Loucy (cell line): ENCODE results near the gene TACR1.

Experiments
- H2AFZ ChIP-seq: fragments of 200-600 bp; sonication (generic); 2 replicates; pipeline ENCODE4 v1.6.0; 2016; ENCODE audit warnings: antibody characterized with exemption, mild to moderate bottlenecking, low read length, moderate library complexity
- H3F3A ChIP-seq: fragments of 200-600 bp; 2 replicates; pipeline ENCODE4 v1.6.0; 2016; ENCODE audit warnings: antibody characterized with exemption, low read depth, mild to moderate bottlenecking
- H3K27me3 ChIP-seq: fragments of 200-600 bp; sonication (generic); 2 replicates; pipeline ENCODE4 v1.6.1; 2014; ENCODE audit warnings: low read length, mild to moderate bottlenecking; ENCODE audit not compliant: insufficient read depth, poor library complexity, severe bottlenecking
- H3K36me3 ChIP-seq: fragments of 200-600 bp; sonication (generic); 2 replicates; pipeline ENCODE4 v1.6.1; 2016; ENCODE audit warnings: low read length; ENCODE audit not compliant: insufficient read depth
- H3K4me1 ChIP-seq: fragments of 200-600 bp; sonication (generic); 2 replicates; pipeline ENCODE4 v1.5.1; 2014; ENCODE audit warnings: low read length, mild to moderate bottlenecking; ENCODE audit not compliant: insufficient read depth, poor library complexity, severe bottlenecking
- H3K4me2 ChIP-seq: fragments of 200-600 bp; sonication (generic); 2 replicates; pipeline ENCODE4 v1.6.0; 2014; ENCODE audit warnings: antibody characterized with exemption, low read length, low read depth, mild to moderate bottlenecking; ENCODE audit not compliant: poor library complexity, severe bottlenecking
- H3K4me3 ChIP-seq: fragments of 200-600 bp; sonication (generic); 2 replicates; pipeline ENCODE4 v1.5.1; 2014; ENCODE audit warnings: low read length, mild to moderate bottlenecking, mixed read lengths; ENCODE audit not compliant: poor library complexity, severe bottlenecking
- H3K79me2 ChIP-seq: fragments of 200-600 bp; sonication (generic); 2 replicates; pipeline ENCODE4 v1.6.1; 2014; ENCODE audit warnings: low read length; ENCODE audit not compliant: insufficient read depth
- H3K9ac ChIP-seq: fragments of 200-600 bp; sonication (generic); 2 replicates; pipeline ENCODE4 v1.6.0; 2014; ENCODE audit warnings: mild to moderate bottlenecking, low read depth, low read length, moderate library complexity; ENCODE audit not compliant: poor library complexity, severe bottlenecking
- H3K9me2 ChIP-seq: fragments of 200-600 bp; sonication (generic); replicated peaks from 2 replicates; pipeline ENCODE4 v1.6.1; 2016; ENCODE audit warnings: low read depth, low read length, mixed read lengths
- H3K9me3 ChIP-seq: fragments of 200-600 bp; sonication (generic); 2 replicates; pipeline ENCODE4 v1.6.1; 2014; ENCODE audit warnings: mild to moderate bottlenecking, antibody characterized with exemption, low read length, low read depth; ENCODE audit not compliant: insufficient read depth
- H4K20me1 ChIP-seq: fragments of 200-600 bp; sonication (generic); 2 replicates; pipeline ENCODE4 v1.6.0; 2014; ENCODE audit warnings: antibody characterized with exemption, low read length, mild to moderate bottlenecking; ENCODE audit not compliant: insufficient read depth, poor library complexity, severe bottlenecking
- EZH2phosphoT487 ChIP-seq: fragments of 200-600 bp; IDR thresholded peaks from 2 replicates; pipeline ENCODE4 v1.6.1; 2018; ENCODE audit warnings: antibody characterized with exemption, mild to moderate bottlenecking, moderate library complexity, borderline replicate concordance
- TF ChIP-seq, protein P1 (sequence below): fragments of 200-600 bp; sonication (generic); conservative IDR thresholded peaks from 2 replicates; pipeline ENCODE4 v1.5.1; 2014; ENCODE audit warnings: mild to moderate bottlenecking, antibody characterized with exemption, low read length

The TACR1 gene

DNA sequence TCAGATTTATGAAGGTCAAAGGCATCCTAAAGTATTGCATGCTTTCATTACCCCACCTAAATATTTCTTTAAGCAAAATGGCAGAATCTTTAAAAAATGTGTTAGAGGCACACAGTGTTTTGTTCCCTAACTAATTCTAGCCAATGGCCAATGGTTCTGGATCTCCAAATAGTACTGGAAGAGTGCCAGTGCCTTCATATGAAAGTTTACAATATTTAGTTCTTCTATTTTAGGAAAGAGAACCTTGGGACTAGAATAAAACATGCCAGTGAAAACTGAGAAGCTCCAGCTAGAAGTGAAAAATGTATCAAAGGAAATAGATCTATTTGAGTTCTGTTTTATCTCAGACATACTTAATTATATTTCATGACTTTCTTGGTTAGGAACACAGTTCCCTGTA, 37.1 kb downstream of the TACR1 start:
- no peak overlapping the region for H3K4me3 ChIP-seq
- H2AFZ ChIP-seq, result no peak overlapping the region
- no peak overlapping the region for H3K4me2 ChIP-seq
- H3K9me2 ChIP-seq, result no peaks in the 10 kb centered on the region
- H3K36me3 ChIP-seq, result no peaks in the 10 kb centered on the region
- TF ChIP-seq, protein P1, sequence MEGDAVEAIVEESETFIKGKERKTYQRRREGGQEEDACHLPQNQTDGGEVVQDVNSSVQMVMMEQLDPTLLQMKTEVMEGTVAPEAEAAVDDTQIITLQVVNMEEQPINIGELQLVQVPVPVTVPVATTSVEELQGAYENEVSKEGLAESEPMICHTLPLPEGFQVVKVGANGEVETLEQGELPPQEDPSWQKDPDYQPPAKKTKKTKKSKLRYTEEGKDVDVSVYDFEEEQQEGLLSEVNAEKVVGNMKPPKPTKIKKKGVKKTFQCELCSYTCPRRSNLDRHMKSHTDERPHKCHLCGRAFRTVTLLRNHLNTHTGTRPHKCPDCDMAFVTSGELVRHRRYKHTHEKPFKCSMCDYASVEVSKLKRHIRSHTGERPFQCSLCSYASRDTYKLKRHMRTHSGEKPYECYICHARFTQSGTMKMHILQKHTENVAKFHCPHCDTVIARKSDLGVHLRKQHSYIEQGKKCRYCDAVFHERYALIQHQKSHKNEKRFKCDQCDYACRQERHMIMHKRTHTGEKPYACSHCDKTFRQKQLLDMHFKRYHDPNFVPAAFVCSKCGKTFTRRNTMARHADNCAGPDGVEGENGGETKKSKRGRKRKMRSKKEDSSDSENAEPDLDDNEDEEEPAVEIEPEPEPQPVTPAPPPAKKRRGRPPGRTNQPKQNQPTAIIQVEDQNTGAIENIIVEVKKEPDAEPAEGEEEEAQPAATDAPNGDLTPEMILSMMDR, result no peak
- TF ChIP-seq EZH2phosphoT487, result no peak
- H3K79me2 ChIP-seq, result no peaks in the 10 kb centered on the region
- no peaks in the 10 kb centered on the region for H3K4me1 ChIP-seq
- no peaks in the 10 kb centered on the region for H3K27me3 ChIP-seq
- no peaks in the 10 kb centered on the region for H4K20me1 ChIP-seq
- no peak overlapping the region for H3K9ac ChIP-seq
- no peaks in the 10 kb centered on the region for H3F3A ChIP-seq
- H3K9me3 ChIP-seq, result no peaks in the 10 kb centered on the region

DNA sequence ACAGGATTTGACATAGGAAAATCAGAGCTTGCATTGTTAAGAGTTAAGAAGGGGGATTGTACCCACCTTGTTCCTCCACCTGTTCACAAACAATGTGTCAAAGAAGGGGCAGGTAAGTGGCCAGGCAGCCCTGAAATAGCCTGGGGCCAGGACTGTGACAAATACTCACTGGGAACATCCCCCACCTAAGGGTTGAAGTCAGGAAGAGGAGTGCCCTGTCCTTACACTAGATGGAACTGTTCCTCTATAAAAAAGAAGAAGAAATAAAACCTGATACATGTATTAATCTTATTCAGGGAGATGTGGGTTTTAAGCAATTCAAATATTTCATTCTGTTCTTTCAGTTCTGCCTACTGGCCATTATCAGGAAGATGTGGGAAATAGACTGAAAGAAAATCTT, 41.9 kb downstream of the TACR1 start:
- H3K27me3 ChIP-seq, result no peaks in the 10 kb centered on the region
- no peaks in the 10 kb centered on the region for H3K9me2 ChIP-seq
- H3F3A ChIP-seq, result no peaks in the 10 kb centered on the region
- no peaks in the 10 kb centered on the region for H3K36me3 ChIP-seq
- H3K4me3 ChIP-seq, result no peak overlapping the region
- no peaks in the 10 kb centered on the region for H3K4me1 ChIP-seq
- no peak overlapping the region for H3K9ac ChIP-seq
- H3K4me2 ChIP-seq, result no peak overlapping the region
- no peak overlapping the region for H2AFZ ChIP-seq
- H3K9me3 ChIP-seq, result no peaks in the 10 kb centered on the region
- TF ChIP-seq, protein P1, result peak; percentile 49
- TF ChIP-seq EZH2phosphoT487, result no peak
- H4K20me1 ChIP-seq, result no peaks in the 10 kb centered on the region
- no peaks in the 10 kb centered on the region for H3K79me2 ChIP-seq

DNA sequence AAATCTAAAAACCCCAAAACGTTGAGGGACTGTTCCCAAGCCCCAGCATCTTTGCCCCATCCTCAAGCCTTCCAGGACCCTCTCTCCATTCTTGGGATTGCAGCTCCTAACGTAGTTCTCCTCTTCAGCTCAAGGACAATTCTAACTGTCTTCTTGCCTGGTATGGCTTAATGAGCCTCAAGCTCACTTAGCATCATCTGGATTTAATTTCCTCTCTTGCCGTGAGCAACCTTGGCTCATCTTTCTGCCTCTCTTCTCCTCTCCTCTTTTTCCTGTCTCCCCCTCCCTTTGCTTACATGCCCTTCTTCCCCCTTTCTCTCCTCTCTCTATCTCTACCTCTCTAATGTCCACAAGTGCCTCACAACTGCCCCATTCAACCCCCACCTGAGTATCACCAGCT, 44.2 kb downstream of the TACR1 start:
- TF ChIP-seq, protein P1, result no peak
- TF ChIP-seq EZH2phosphoT487, result no peak
- no peaks in the 10 kb centered on the region for H3K9me2 ChIP-seq
- H3K9ac ChIP-seq, result no peak overlapping the region
- H4K20me1 ChIP-seq, result no peaks in the 10 kb centered on the region
- H3F3A ChIP-seq, result no peaks in the 10 kb centered on the region
- no peaks in the 10 kb centered on the region for H3K27me3 ChIP-seq
- no peaks in the 10 kb centered on the region for H3K4me1 ChIP-seq
- no peaks in the 10 kb centered on the region for H3K9me3 ChIP-seq
- no peak overlapping the region for H2AFZ ChIP-seq
- no peak overlapping the region for H3K4me3 ChIP-seq
- H3K36me3 ChIP-seq, result no peaks in the 10 kb centered on the region
- no peak overlapping the region for H3K4me2 ChIP-seq
- no peaks in the 10 kb centered on the region for H3K79me2 ChIP-seq
